Panc1 (cell line): ENCODE results near the gene LINGO1. TPM values are rescaled to one million over a fixed set of nuclear protein-coding genes. Genes with fewer than 3 reads are reported as not detected.
A peak's percentile ranks its signal among the peaks of the same experiment; 100 is the strongest.

Source experiments
- ATAC-seq: fragments of 200-7000 bp; cut with Tn5 transposase; 2 replicates; pipeline ENCODE4 v1.9.1; 2020; ENCODE audit warnings: mild to moderate bottlenecking, moderate library complexity
- BruUV-seq: library from RNA; stranded (reverse); fragments of 400-500 nt; replicated peaks from 2 replicates; lab custom pipeline; 2021; lab: Mats Ljungman, UMichigan
- CTCF ChIA-PET: fragments of 300-600 bp; sonication (Branson Sonifier 250); formaldehyde crosslinking; loops from one replicate; lab custom pipeline; 2022; ENCODE audit warnings: antibody characterized with exemption; lab: Charles Lee
- POLR2A ChIA-PET: fragments of 300-600 bp; sonication (Branson Sonifier 250); formaldehyde crosslinking; loops from one replicate; lab custom pipeline; 2022; ENCODE audit warnings: antibody characterized with exemption; lab: Charles Lee
- DNase-seq: peaks from one replicate; pipeline ENCODE4 v3.0.0-alpha.2; 2010; ENCODE audit warnings: low read depth, low spot score
- H3K27ac ChIP-seq: 2 replicates; pipeline ENCODE4 v1.5.1; 2011; ENCODE audit warnings: mild to moderate bottlenecking, low read length, inconsistent platforms
- H3K27me3 ChIP-seq: fragments of 200-500 bp; sonication (Bioruptor generic); 2 replicates; pipeline ENCODE4 v1.6.0; 2014; ENCODE audit warnings: low read length, inconsistent platforms; ENCODE audit not compliant: control insufficient read depth, insufficient read depth
- H3K36me3 ChIP-seq: fragments of 200-500 bp; sonication (Bioruptor generic); 2 replicates; pipeline ENCODE4 v1.5.1; 2014; ENCODE audit warnings: inconsistent platforms, mild to moderate bottlenecking, low read length, moderate library complexity; ENCODE audit not compliant: control insufficient read depth, insufficient read depth
- H3K4me1 ChIP-seq: 2 replicates; pipeline ENCODE4 v1.5.1; 2011; ENCODE audit warnings: inconsistent platforms, mild to moderate bottlenecking, low read length, moderate library complexity; ENCODE audit not compliant: control insufficient read depth, insufficient read depth
- H3K4me3 ChIP-seq, 2 experiments: 2 replicates each; pipeline ENCODE4 v1.5.1; 2011 to 2012; ENCODE audit warnings: low read depth in 2 of 2, low read length in 2 of 2, mild to moderate bottlenecking in 2 of 2, inconsistent platforms in 1 of 2, moderate library complexity in 1 of 2
- H3K9me3 ChIP-seq: fragments of 200-500 bp; sonication (Bioruptor generic); 2 replicates; pipeline ENCODE4 v1.5.1; 2014; ENCODE audit warnings: low read depth, mild to moderate bottlenecking, inconsistent platforms, low read length, moderate library complexity; ENCODE audit not compliant: control insufficient read depth, insufficient read depth
- CTCF ChIP-seq: fragments of 450-650 bp; IDR thresholded peaks from 2 replicates; pipeline ENCODE4 v1.5.1; 2017; ENCODE audit warnings: mild to moderate bottlenecking
- POLR2AphosphoS5 ChIP-seq: IDR thresholded peaks from 2 replicates; pipeline ENCODE4 v1.6.1; 2012; ENCODE audit warnings: mild to moderate bottlenecking, low read depth, low read length, moderate library complexity
- SIN3A ChIP-seq: IDR thresholded peaks from 2 replicates; pipeline ENCODE4 v1.6.1; 2012; ENCODE audit warnings: low read depth, mild to moderate bottlenecking, low read length, moderate library complexity, borderline replicate concordance; ENCODE audit not compliant: insufficient read depth
- TCF7L2 ChIP-seq: IDR thresholded peaks from 2 replicates; pipeline ENCODE4 v1.6.1; 2011; ENCODE audit warnings: mild to moderate bottlenecking, low read depth, low read length, inconsistent platforms
- in situ Hi-C: cut with HindIII; loops from 2 replicates; pipeline ENCODE4 v1.10.0; 2016; ENCODE audit warnings: low sequenced_read_pairs, low pct_unique_long_range_greater_than_20kb
- intact Hi-C: fragments of 100-400 bp; cut with micrococcal nuclease; formaldehyde crosslinking; loops from one replicate; pipeline ENCODE4 v1.10.0; 2022; ENCODE audit not compliant: unreplicated experiment
- total RNA-seq: library from RNA; stranded (reverse); gene quantifications from one replicate; pipeline ENCODE4 v1.2.1, GENCODE V29; 2021; ENCODE audit not compliant: unreplicated experiment
- TF ChIP-seq, protein P1 (sequence below), 2 experiments: IDR thresholded peaks; 2 replicates each; pipeline ENCODE4 v1.6.1; 2011 to 2012; ENCODE audit warnings: low read depth in 2 of 2, control low read depth in 1 of 2, low read length in 1 of 2, mild to moderate bottlenecking in 1 of 2, moderate library complexity in 1 of 2; ENCODE audit not compliant: insufficient read depth in 1 of 2

Gene LINGO1
- total RNA-seq, 1 experiment from 2014 or later: 18.2 TPM

- Histone ChIP-seq H3K36me3 (no peaks in the 10 kb centered on the region), H3K4me1 (peaks cover 31% of the 10 kb centered on the region), H3K4me3 (no peak overlapping the region), H3K27ac (no peak overlapping the region), H3K9me3 (no peaks in the 10 kb centered on the region), H3K27me3 (no peaks in the 10 kb centered on the region)
- ChIA-PET CTCF (interaction anchor here (0.8 kb wide), 1 partner anchor 11 kb away, joined by 3 read pairs; no protein-coding TSS in a partner anchor), POLR2A (interaction anchor here (0.7 kb wide), 1 partner anchor 280 kb away, joined by 3 read pairs; no protein-coding TSS in a partner anchor)
- in situ Hi-C loops (no loop called here), intact Hi-C loops (no loop called here)
- no TSS peak for BruUV-seq
- TF ChIP-seq, protein P1, sequence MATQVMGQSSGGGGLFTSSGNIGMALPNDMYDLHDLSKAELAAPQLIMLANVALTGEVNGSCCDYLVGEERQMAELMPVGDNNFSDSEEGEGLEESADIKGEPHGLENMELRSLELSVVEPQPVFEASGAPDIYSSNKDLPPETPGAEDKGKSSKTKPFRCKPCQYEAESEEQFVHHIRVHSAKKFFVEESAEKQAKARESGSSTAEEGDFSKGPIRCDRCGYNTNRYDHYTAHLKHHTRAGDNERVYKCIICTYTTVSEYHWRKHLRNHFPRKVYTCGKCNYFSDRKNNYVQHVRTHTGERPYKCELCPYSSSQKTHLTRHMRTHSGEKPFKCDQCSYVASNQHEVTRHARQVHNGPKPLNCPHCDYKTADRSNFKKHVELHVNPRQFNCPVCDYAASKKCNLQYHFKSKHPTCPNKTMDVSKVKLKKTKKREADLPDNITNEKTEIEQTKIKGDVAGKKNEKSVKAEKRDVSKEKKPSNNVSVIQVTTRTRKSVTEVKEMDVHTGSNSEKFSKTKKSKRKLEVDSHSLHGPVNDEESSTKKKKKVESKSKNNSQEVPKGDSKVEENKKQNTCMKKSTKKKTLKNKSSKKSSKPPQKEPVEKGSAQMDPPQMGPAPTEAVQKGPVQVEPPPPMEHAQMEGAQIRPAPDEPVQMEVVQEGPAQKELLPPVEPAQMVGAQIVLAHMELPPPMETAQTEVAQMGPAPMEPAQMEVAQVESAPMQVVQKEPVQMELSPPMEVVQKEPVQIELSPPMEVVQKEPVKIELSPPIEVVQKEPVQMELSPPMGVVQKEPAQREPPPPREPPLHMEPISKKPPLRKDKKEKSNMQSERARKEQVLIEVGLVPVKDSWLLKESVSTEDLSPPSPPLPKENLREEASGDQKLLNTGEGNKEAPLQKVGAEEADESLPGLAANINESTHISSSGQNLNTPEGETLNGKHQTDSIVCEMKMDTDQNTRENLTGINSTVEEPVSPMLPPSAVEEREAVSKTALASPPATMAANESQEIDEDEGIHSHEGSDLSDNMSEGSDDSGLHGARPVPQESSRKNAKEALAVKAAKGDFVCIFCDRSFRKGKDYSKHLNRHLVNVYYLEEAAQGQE (IDR thresholded peaks at IDR 0.05; ENCODE audit: insufficient read depth in 1 of 2, low read depth in 2 of 2, low read length in 1 of 2): no peak
- TF ChIP-seq CTCF (no peak), TCF7L2 (no peak), SIN3A (no peak), POLR2AphosphoS5 (no peak)
- ATAC-seq: no peak
- DNase-seq: no peak
These were observed 7.8 kb downstream of the LINGO1 start for GRCh38 chr15:77624868-77625267.

DNA sequence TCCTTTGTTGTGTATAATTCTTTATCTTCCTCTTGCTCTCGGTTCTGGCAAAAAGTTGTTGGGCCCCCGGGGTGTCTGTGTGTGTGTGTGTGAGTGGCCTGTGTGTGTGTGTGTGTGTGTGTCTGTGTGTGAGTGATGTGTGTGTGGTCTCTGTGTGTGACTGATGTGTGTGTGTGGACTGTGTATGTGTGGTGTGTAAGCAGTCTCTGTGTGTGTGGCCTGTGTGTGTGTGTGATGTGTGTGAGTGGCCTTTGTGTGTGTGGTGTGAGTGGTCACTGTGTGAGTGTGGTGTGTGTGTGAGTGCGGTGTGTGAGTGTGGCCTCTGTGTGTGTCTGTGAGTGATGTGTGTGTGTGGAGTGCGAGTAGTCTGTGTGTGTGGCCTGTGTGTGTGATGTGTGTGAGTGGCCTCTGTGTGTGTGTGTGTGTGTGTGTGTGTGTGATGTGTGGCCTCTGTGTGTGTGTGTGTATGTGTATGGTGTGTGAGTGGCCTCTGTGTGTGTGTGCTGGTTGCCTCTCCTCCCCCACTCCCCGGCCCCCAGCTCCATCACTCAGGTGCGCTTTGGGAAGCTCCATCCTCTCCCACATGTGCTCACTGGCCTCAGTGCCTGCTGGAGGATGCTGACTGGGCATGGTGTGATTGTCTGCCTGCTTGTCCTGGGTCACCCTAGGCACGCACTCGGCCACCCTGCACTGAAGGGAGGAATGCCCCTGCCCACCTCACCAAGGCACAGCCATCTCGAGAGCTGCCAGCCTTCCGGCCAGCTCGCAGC, 8.8 kb downstream of the LINGO1 start:
- TF ChIP-seq CTCF (no peak), SIN3A (no peak), POLR2AphosphoS5 (no peak), TCF7L2 (no peak)
- TF ChIP-seq, protein P1 (IDR thresholded peaks at IDR 0.05; ENCODE audit: insufficient read depth in 1 of 2, low read depth in 2 of 2, low read length in 1 of 2): no peak
- ATAC-seq (0 out of 2 replicates have a peak, but pooled peaks have one; percentile 37), DNase-seq (no peak)
- Histone ChIP-seq H3K27me3 (no peaks in the 10 kb centered on the region), H3K9me3 (no peaks in the 10 kb centered on the region), H3K4me1 (peaks cover 25% of the 10 kb centered on the region), H3K36me3 (no peaks in the 10 kb centered on the region), H3K27ac (no peak overlapping the region), H3K4me3 (no peak overlapping the region)
- in situ Hi-C loops: no loop called here
- BruUV-seq: no TSS peak
- ChIA-PET CTCF (interaction anchor here (1.8 kb wide), 1 partner anchor 81 kb away, joined by 5 read pairs; no protein-coding TSS in a partner anchor), POLR2A (no interaction called here)
- intact Hi-C loops: no loop called here
